DND-41 (cell line): Measurements from ENCODE around the gene C2orf74.

Source experiments
- CTCF ChIP-seq: IDR thresholded peaks from 2 replicates; pipeline ENCODE4 v1.5.1; 2012; ENCODE audit warnings: borderline replicate concordance, low read length, moderate library complexity, mild to moderate bottlenecking; ENCODE audit not compliant: poor library complexity, severe bottlenecking; ENCODE audit errors: extremely low read depth
- EZH2 ChIP-seq: IDR thresholded peaks from 3 replicates; pipeline ENCODE4 v1.6.1; 2012; ENCODE audit warnings: borderline replicate concordance, low read depth, mild to moderate bottlenecking, moderate library complexity, low read length, inconsistent platforms; ENCODE audit not compliant: severe bottlenecking

GRCh38 chr2:61182059-61182383 lies 20.0 kb downstream of the C2orf74 start:
- TF ChIP-seq CTCF: no peak
- no peak for TF ChIP-seq EZH2
